GM18858 (cell line): Measurements from ENCODE around the gene GCLC.
"Not testable (repeated sequence)": the region's sequence is repeated elsewhere in the genome, so short reads cannot be mapped to it uniquely, and the experiment has no call there.

Experiments
- ATAC-seq: cut with Tn5 transposase; IDR thresholded peaks from one replicate; pipeline ENCODE4 v1.9.1; 2021; ENCODE audit not compliant: unreplicated experiment

The GCLC gene

GRCh38 chr6:53564401-53565065 is 19.6 kb upstream of the GCLC start:
- ATAC-seq: no peak

GRCh38 chr6:53556986-53557715 is 12.2 kb upstream of the GCLC start:
- ATAC-seq: no peak

- not testable (repeated sequence) for ATAC-seq
Observed at GRCh38 chr6:53553600-53553999, 8.7 kb upstream of the GCLC start.

- ATAC-seq: not testable (repeated sequence)
Observed at GRCh38 chr6:53551681-53552080, 6.8 kb upstream of the GCLC start.

- peak; percentile 66 for ATAC-seq
Observed at GRCh38 chr6:53547811-53548496, 3.1 kb upstream of the GCLC start.

- ATAC-seq: no peak
Observed at GRCh38 chr6:53547166-53547810, 2.4 kb upstream of the GCLC start.

- ATAC-seq: no peak
Observed at GRCh38 chr6:53546281-53546680, 1.4 kb upstream of the GCLC start.

- ATAC-seq: no peak
Observed at GRCh38 chr6:53544217-53544469, 758 bp downstream of the GCLC start.

- ATAC-seq: no peak
Observed at GRCh38 chr6:53543359-53544216, 1.3 kb downstream of the GCLC start.

GRCh38 chr6:53541900-53542299 is 3.0 kb downstream of the GCLC start:
- ATAC-seq: no peak

- no peak for ATAC-seq
Observed at GRCh38 chr6:53540129-53540692, 4.7 kb downstream of the GCLC start.

GRCh38 chr6:53539561-53539960 is 5.3 kb downstream of the GCLC start:
- no peak for ATAC-seq

- ATAC-seq: no peak
Observed at GRCh38 chr6:53536561-53536960, 8.3 kb downstream of the GCLC start.

- ATAC-seq: peak; percentile 50
Observed at GRCh38 chr6:53532942-53533341, 12.0 kb downstream of the GCLC start.

- ATAC-seq: peak; percentile 39
Observed at GRCh38 chr6:53532061-53532797, 12.7 kb downstream of the GCLC start.

GRCh38 chr6:53530780-53531386 is 14.0 kb downstream of the GCLC start:
- ATAC-seq: no peak

- ATAC-seq: no peak
Observed at GRCh38 chr6:53530346-53530745, 14.6 kb downstream of the GCLC start.

- ATAC-seq: no peak
Observed at GRCh38 chr6:53529324-53530036, 15.4 kb downstream of the GCLC start.

- no peak for ATAC-seq
Observed at GRCh38 chr6:53528107-53528506, 16.8 kb downstream of the GCLC start.
